CD4-positive, alpha-beta T cell treated with Interleukin-1 beta for 1 hour (primary cell): ENCODE results near the gene CYBA.

Source experiments
- DNase-seq, 2 donors: peaks; one replicate each; pipeline ENCODE4 v3.0.0-alpha.2; 2020 to 2022

The CYBA gene

GRCh38 chr16:88650749-88651275, at the start of gene CYBA:
TSS of gene CYBA (minus strand) at chr16:88651053. CDS start at chr16:88651013, 40 bp downstream.
- DNase-seq, result peak; percentile 89 to 90

- no peak for DNase-seq
These were observed 49.4 kb upstream of the CYBA start for GRCh38 chr16:88700322-88700635.

GRCh38 chr16:88699180-88699579, 48.3 kb upstream of the CYBA start:
- no peak for DNase-seq

- DNase-seq, result no peak
These were observed 47.8 kb upstream of the CYBA start for GRCh38 chr16:88698646-88699045.

GRCh38 chr16:88697831-88698615, 47.2 kb upstream of the CYBA start:
- DNase-seq, result peak in 1 of 2 donors; percentile 25

GRCh38 chr16:88697116-88697830, 46.4 kb upstream of the CYBA start:
- DNase-seq, result no peak

- DNase-seq, result no peak
These were observed 45.6 kb upstream of the CYBA start for GRCh38 chr16:88696441-88696840.

GRCh38 chr16:88695753-88696152, 44.9 kb upstream of the CYBA start:
- DNase-seq, result no peak

- DNase-seq, result no peak
These were observed 44.4 kb upstream of the CYBA start for GRCh38 chr16:88695218-88695617.

GRCh38 chr16:88694221-88695087, 43.6 kb upstream of the CYBA start:
- DNase-seq, result no peak

- no peak for DNase-seq
These were observed 42.7 kb upstream of the CYBA start for GRCh38 chr16:88693420-88694177.

- DNase-seq, result peak in 1 of 2 donors; percentile 24
These were observed 42.0 kb upstream of the CYBA start for GRCh38 chr16:88692861-88693260.

- peak; percentile 34 to 66 for DNase-seq
These were observed 41.2 kb upstream of the CYBA start for GRCh38 chr16:88691924-88692560.

- DNase-seq, result no peak
These were observed 40.4 kb upstream of the CYBA start for GRCh38 chr16:88691129-88691813.

- DNase-seq, result no peak
These were observed 39.7 kb upstream of the CYBA start for GRCh38 chr16:88690341-88691128.

GRCh38 chr16:88688013-88688778, 37.3 kb upstream of the CYBA start:
- DNase-seq, result no peak

GRCh38 chr16:88687676-88688012, 36.8 kb upstream of the CYBA start:
- DNase-seq, result no peak

GRCh38 chr16:88687254-88687576, 36.4 kb upstream of the CYBA start:
- DNase-seq, result no peak

GRCh38 chr16:88686439-88687253, 35.8 kb upstream of the CYBA start, which contains the start of gene SNAI3:
TSS of gene SNAI3 (minus strand) at chr16:88686507. CDS start at chr16:88686406, 101 bp downstream.
- DNase-seq, result peak; percentile 82 to 86
